ENCODE results near the gene EXOC4. TPM values are rescaled to one million over a fixed set of nuclear protein-coding genes. Genes with fewer than 3 reads are reported as not detected.

The EXOC4 gene
- total and polyA plus RNA-seq, 2 of the 13 experiments (the other 11 are each of a cell fraction or from before 2014, with no cell fraction given), result 22.5 to 39.0 TPM

DNA sequence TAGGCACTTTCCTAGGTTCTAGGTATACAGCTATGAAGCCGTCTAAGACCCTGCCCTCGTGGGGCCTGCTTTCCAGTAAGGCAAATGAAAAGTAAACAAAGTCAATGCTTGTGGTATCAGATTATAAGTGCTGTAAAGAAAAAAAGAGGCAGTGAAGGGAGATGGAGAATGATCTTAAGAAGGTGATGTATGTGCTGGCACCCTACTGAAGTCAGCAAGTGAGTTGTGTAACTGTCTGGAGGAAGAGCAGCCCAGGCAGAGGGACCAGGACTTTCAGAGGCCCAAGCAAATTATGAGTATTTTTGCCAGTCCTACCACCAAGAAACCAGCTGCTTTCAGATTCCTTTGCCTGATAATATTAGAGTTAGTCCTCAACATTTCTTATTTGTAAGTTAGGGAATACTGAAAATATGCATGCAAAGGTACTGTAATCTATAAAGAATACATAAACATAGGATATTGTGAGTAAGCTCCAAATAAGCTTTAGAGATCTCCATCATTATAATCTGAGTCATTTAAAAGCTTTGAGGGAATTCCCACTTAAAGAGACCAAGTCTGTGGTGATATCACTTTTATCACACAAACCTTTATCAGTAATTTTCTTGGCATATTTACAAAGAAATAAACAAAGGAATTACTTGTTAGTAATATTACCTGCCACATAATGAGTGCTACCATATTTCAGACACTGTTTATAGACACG is 545.1 kb downstream of the EXOC4 start:
- DNase-seq (ENCODE audit: low spot score) (no peak), FAIRE-seq (no peak), ATAC-seq (no peak)
- intact Hi-C loops (cut with micrococcal nuclease; ENCODE audit: unreplicated experiment), result no loop called here
- Histone ChIP-seq H3K79me2 (ENCODE audit: insufficient read depth, low read length) (no peaks in the 10 kb centered on the region), H3K27me3 (ENCODE audit: control insufficient read depth in 1 of 2, insufficient read depth in 2 of 2, low read length in 2 of 2) (no peaks in the 10 kb centered on the region), H3K4me3 (replicated peaks in 1 of 3; ENCODE audit: insufficient read depth in 1 of 3, low read depth in 2 of 3, low read length in 3 of 3) (no peak overlapping the region), H4K20me1 (ENCODE audit: insufficient read depth, low read length) (no peaks in the 10 kb centered on the region), H3K9ac (ENCODE audit: insufficient read depth, low read depth, low read length) (no peak overlapping the region), H2AFZ (ENCODE audit: low read length) (no peak overlapping the region), H3K36me3 (replicated peaks in 1 of 2; ENCODE audit: control insufficient read depth in 1 of 2, insufficient read depth in 2 of 2, low read length in 2 of 2) (no peaks in the 10 kb centered on the region), H3K4me2 (ENCODE audit: low read depth, low read length) (no peak overlapping the region), H3K9me3 (ENCODE audit: low read length) (no peaks in the 10 kb centered on the region), H3K4me1 (ENCODE audit: insufficient read depth, low read length) (no peaks in the 10 kb centered on the region), H3K27ac (ENCODE audit: extremely low read length, insufficient read depth, low read length) (no peak overlapping the region)
- CTCF ChIA-PET (ENCODE audit: low intra/inter-chr PET ratio, low total read pairs), result no interaction called here
- POLR2A ChIA-PET, result no interaction called here
- BruUV-seq (replicated peaks), result no TSS peak
- WGBS (ENCODE audit: low lambda C conversion rate), result 75% methylated on average over 3 of the region's 3 CpGs
- TF ChIP-seq ZFP41 (CRISPR knock-in tag; IDR thresholded peaks at IDR 0.05; ENCODE audit: borderline replicate concordance) (no peak), MATR3 (CRISPR knock-in tag; IDR thresholded peaks at IDR 0.05) (no peak), MTF2 (CRISPR knock-in tag; IDR thresholded peaks at IDR 0.05; ENCODE audit: borderline replicate concordance) (no peak), ZNF350 (CRISPR knock-in tag; IDR thresholded peaks at IDR 0.05; ENCODE audit: borderline replicate concordance, low read depth) (no peak), HIVEP1 (CRISPR knock-in tag; IDR thresholded peaks at IDR 0.05) (no peak), RXRB (CRISPR knock-in tag; IDR thresholded peaks at IDR 0.05; ENCODE audit: borderline replicate concordance) (no peak), ZNF251 (CRISPR knock-in tag; IDR thresholded peaks at IDR 0.05) (no peak), CENPT (CRISPR knock-in tag; IDR thresholded peaks at IDR 0.05; ENCODE audit: low read depth) (no peak)
- in situ Hi-C loops (cut with HindIII; ENCODE audit: extremely low pct_ligation_motif_present, low pct_unique_long_range_greater_than_20kb), result no loop called here

- no peaks in the 10 kb centered on the region for H3K79me2 ChIP-seq (ENCODE audit: insufficient read depth, low read length)
- intact Hi-C loops (cut with micrococcal nuclease; ENCODE audit: unreplicated experiment), result no loop called here
- ChIA-PET POLR2A (no interaction called here), CTCF (ENCODE audit: low intra/inter-chr PET ratio, low total read pairs) (no interaction called here)
- FAIRE-seq (no peak), ATAC-seq (no peak), DNase-seq (ENCODE audit: low spot score) (no peak)
- H3K4me1 ChIP-seq (ENCODE audit: insufficient read depth, low read length), result no peaks in the 10 kb centered on the region
- 80% methylated on average over 6 of the region's 6 CpGs for WGBS (ENCODE audit: low lambda C conversion rate)
- H3K36me3 ChIP-seq (replicated peaks in 1 of 2; ENCODE audit: control insufficient read depth in 1 of 2, insufficient read depth in 2 of 2, low read length in 2 of 2), result no peaks in the 10 kb centered on the region
- H3K9me3 ChIP-seq (ENCODE audit: low read length), result no peaks in the 10 kb centered on the region
- H3K4me2 ChIP-seq (ENCODE audit: low read depth, low read length), result no peak overlapping the region
- BruUV-seq (replicated peaks), result no TSS peak
- no peak overlapping the region for H3K4me3 ChIP-seq (replicated peaks in 1 of 3; ENCODE audit: insufficient read depth in 1 of 3, low read depth in 2 of 3, low read length in 3 of 3)
- no peaks in the 10 kb centered on the region for H4K20me1 ChIP-seq (ENCODE audit: insufficient read depth, low read length)
- H3K9ac ChIP-seq (ENCODE audit: insufficient read depth, low read depth, low read length), result no peak overlapping the region
- no peak overlapping the region for H2AFZ ChIP-seq (ENCODE audit: low read length)
- H3K27ac ChIP-seq (ENCODE audit: extremely low read length, insufficient read depth, low read length), result no peak overlapping the region
- H3K27me3 ChIP-seq (ENCODE audit: control insufficient read depth in 1 of 2, insufficient read depth in 2 of 2, low read length in 2 of 2), result no peaks in the 10 kb centered on the region
- in situ Hi-C loops (cut with HindIII; ENCODE audit: extremely low pct_ligation_motif_present, low pct_unique_long_range_greater_than_20kb), result no loop called here
- TF ChIP-seq ZNF468 (CRISPR knock-in tag; IDR thresholded peaks at IDR 0.05), result no peak
- no peak for TF ChIP-seq ZNF121 (CRISPR knock-in tag; IDR thresholded peaks at IDR 0.05)
- no peak for TF ChIP-seq DPF2 (CRISPR knock-in tag; IDR thresholded peaks at IDR 0.05; ENCODE audit: borderline replicate concordance, low read depth)
- no peak for TF ChIP-seq TRIM22 (IDR thresholded peaks at IDR 0.05)
Measured at GRCh38 chr7:133801341-133801740, 548.5 kb downstream of the EXOC4 start.

Measured in HepG2 (cell line).